ENCODE data around the gene CDK19. TPM values are rescaled to one million over a fixed set of nuclear protein-coding genes. Genes with fewer than 3 reads are reported as not detected.

Gene CDK19
- total RNA-seq, 1 donor from 2014 or later, result 41.6 TPM

DNA sequence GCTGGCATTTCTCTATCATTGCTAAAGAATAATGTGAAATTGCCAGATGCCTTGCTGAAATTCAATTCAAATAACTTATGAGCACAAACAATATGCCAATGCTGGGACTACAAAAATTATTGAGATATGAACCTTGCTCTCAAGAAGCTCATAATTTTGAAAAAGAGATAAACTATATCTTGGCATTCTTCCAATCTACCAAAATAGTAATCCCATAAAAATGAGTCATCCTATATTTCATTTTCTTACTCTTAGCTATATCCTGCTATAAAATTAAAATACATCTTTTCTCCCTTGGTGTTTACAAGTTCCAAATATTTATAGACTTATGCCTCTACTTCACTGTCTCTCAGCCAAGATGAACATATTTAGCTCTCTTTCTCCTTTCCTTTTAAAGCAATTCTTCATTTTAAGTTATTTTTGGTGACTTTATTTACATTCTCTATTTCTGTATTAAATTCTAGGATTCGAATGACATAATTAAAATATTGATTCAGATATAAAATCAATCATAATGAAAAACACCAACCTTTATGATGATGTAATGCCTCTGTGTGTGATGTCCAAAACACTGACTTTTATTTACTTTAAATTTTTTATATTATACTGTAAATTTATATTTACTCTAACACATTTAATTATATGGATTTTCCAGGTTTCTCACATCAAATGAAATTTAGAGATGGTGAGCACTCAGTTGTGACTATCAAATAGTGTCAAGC, 152.6 kb downstream of the CDK19 start:
- H3K4me3 Mint-ChIP-seq, result no peak overlapping the region
- peaks cover 30% of the 10 kb centered on the region for H3K4me1 Mint-ChIP-seq
- H3K9me3 Mint-ChIP-seq, result no peaks in the 10 kb centered on the region
- DNase-seq (ENCODE audit: low spot score in 2 of 2, unreplicated experiment in 2 of 2), result no peak
- no peak overlapping the region for H3K27ac Mint-ChIP-seq
- TF ChIP-seq, protein P1, sequence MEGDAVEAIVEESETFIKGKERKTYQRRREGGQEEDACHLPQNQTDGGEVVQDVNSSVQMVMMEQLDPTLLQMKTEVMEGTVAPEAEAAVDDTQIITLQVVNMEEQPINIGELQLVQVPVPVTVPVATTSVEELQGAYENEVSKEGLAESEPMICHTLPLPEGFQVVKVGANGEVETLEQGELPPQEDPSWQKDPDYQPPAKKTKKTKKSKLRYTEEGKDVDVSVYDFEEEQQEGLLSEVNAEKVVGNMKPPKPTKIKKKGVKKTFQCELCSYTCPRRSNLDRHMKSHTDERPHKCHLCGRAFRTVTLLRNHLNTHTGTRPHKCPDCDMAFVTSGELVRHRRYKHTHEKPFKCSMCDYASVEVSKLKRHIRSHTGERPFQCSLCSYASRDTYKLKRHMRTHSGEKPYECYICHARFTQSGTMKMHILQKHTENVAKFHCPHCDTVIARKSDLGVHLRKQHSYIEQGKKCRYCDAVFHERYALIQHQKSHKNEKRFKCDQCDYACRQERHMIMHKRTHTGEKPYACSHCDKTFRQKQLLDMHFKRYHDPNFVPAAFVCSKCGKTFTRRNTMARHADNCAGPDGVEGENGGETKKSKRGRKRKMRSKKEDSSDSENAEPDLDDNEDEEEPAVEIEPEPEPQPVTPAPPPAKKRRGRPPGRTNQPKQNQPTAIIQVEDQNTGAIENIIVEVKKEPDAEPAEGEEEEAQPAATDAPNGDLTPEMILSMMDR (IDR thresholded peaks at IDR 0.05; ENCODE audit: unreplicated experiment), result no peak
- H3K36me3 Mint-ChIP-seq, result peaks cover 4% of the 10 kb centered on the region
- no peaks in the 10 kb centered on the region for H3K27me3 Mint-ChIP-seq (ENCODE audit: low read depth)

DNA sequence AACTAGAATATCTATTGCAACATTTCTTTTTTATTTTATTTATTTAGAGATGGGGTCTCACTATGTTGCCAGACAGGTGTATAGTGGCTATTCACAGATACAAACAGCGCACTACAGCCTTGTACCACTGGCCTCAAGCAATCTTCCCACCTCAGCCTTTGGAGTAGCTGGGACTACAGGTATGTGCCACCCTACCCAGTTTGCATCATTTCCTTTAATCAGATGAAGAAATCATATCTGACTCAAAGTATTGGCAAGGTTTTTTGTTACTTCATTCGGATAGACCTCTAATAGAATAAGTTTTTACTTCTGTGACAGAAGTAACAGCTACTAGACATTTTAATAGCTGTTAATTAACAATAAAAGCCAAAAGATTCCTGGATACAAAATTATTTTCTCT, 153.9 kb downstream of the CDK19 start:
- no peaks in the 10 kb centered on the region for H3K9me3 Mint-ChIP-seq
- peaks cover 30% of the 10 kb centered on the region for H3K4me1 Mint-ChIP-seq
- H3K27ac Mint-ChIP-seq, result no peak overlapping the region
- TF ChIP-seq, protein P1 (IDR thresholded peaks at IDR 0.05; ENCODE audit: unreplicated experiment), result no peak
- H3K36me3 Mint-ChIP-seq, result peaks cover 4% of the 10 kb centered on the region
- H3K27me3 Mint-ChIP-seq (ENCODE audit: low read depth), result no peaks in the 10 kb centered on the region
- DNase-seq (ENCODE audit: low spot score in 2 of 2, unreplicated experiment in 2 of 2), result no peak
- no peak overlapping the region for H3K4me3 Mint-ChIP-seq

- H3K4me1 Mint-ChIP-seq, result peaks cover 30% of the 10 kb centered on the region
- TF ChIP-seq, protein P1 (IDR thresholded peaks at IDR 0.05; ENCODE audit: unreplicated experiment), result no peak
- H3K4me3 Mint-ChIP-seq, result no peak overlapping the region
- no peaks in the 10 kb centered on the region for H3K27me3 Mint-ChIP-seq (ENCODE audit: low read depth)
- no peak overlapping the region for H3K27ac Mint-ChIP-seq
- no peak for DNase-seq (ENCODE audit: low spot score in 2 of 2, unreplicated experiment in 2 of 2)
- H3K36me3 Mint-ChIP-seq, result peaks cover 10% of the 10 kb centered on the region
- no peaks in the 10 kb centered on the region for H3K9me3 Mint-ChIP-seq
Observed at GRCh38 chr6:110660066-110660655, 155.1 kb downstream of the CDK19 start.

DNA sequence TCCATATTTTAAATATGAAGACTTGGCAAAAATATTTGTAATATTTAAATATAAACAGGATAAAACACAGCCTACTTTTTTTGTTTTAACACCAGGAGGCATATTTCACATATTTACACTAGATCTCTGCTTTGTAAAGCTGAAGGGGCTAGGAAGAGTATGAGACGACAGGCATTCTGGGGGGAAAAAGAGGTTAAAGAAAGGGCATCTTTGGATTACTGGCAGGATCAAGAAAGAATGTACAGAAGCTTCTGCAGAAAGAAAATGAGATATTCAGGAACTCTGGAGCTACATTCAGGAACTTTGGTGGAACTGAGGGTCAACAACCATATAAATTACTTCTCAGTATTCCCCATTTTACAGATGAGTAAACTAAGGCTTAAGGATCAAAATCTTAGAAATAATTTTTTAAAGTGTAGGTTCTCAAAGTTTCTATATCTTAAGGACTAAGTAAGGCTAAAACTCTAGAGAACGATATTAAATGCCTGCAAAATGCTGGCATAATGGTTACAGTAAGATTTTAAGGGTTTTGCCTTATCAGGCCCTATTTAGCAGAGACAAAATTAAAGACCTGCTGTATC, 156.5 kb downstream of the CDK19 start:
- no peaks in the 10 kb centered on the region for H3K9me3 Mint-ChIP-seq
- peaks cover 20% of the 10 kb centered on the region for H3K4me1 Mint-ChIP-seq
- H3K27ac Mint-ChIP-seq, result peak overlapping the region; percentile 55
- H3K36me3 Mint-ChIP-seq, result peaks cover 6% of the 10 kb centered on the region
- no peaks in the 10 kb centered on the region for H3K27me3 Mint-ChIP-seq (ENCODE audit: low read depth)
- H3K4me3 Mint-ChIP-seq, result no peak overlapping the region
- DNase-seq (ENCODE audit: low spot score in 2 of 2, unreplicated experiment in 2 of 2), result no peak
- TF ChIP-seq, protein P1 (IDR thresholded peaks at IDR 0.05; ENCODE audit: unreplicated experiment), result no peak

DNA sequence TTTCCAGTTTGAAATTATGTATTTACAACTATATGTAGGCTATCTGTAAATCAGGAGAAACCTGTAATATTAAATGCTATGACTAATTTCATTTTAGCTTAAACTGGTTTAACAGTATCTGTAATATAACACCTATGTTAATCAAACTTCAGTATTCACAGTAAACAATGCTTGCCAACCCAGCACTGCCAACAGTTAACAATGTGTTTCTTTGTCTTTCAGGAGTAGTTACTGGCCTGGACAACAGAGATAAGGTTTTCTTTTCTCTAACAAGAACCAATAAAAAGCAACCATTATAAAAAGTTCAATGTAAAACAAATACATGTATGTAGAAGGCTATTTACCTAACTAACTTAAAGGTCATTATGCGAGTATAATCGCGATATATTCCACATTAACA, 158.8 kb downstream of the CDK19 start:
- H3K4me3 Mint-ChIP-seq, result no peak overlapping the region
- H3K9me3 Mint-ChIP-seq, result no peaks in the 10 kb centered on the region
- H3K27me3 Mint-ChIP-seq (ENCODE audit: low read depth), result no peaks in the 10 kb centered on the region
- TF ChIP-seq, protein P1 (IDR thresholded peaks at IDR 0.05; ENCODE audit: unreplicated experiment), result no peak
- H3K36me3 Mint-ChIP-seq, result peaks cover 6% of the 10 kb centered on the region
- no peak overlapping the region for H3K27ac Mint-ChIP-seq
- DNase-seq (ENCODE audit: low spot score in 2 of 2, unreplicated experiment in 2 of 2), result no peak
- H3K4me1 Mint-ChIP-seq, result peaks cover 15% of the 10 kb centered on the region

Measured in mesothelial cell of epicardium (in vitro differentiated cells).